GM21515 (cell line): ENCODE measurements around the gene DCT.
"Not testable (repeated sequence)": the region's sequence is repeated elsewhere in the genome, so short reads cannot be mapped to it uniquely, and the experiment has no call there.

ENCODE experiments used
- ATAC-seq: cut with Tn5 transposase; IDR thresholded peaks from one replicate; pipeline ENCODE4 v1.9.1; 2021; ENCODE audit not compliant: unreplicated experiment

DCT gene

GRCh38 chr13:94479616-94480015 lies at the start of gene DCT:
DCT (minus strand) TSS chr13:94479682; CDS start chr13:94479255, 427 bp downstream.
- ATAC-seq = no peak

DNA sequence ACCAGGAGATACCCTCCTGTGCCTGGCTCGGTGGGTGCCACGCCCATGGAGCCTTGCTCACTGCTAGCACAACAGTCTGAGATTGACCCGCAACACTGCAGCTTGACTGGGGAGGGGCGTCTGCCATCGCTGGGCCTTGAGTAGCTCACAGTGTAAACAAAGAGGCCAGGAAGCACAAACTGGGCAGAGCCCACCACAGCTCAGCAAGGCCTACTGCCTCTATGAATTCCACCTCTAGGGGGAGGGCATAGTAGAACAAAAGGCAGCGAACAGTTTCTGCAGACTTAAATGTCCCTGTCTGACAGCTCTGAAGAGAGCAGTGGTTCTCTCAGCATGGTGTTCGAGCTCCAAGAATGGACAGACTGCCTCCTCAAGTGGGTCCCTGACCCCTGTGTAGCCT lies 47.5 kb upstream of the DCT start:
- ATAC-seq = not testable (repeated sequence)

DNA sequence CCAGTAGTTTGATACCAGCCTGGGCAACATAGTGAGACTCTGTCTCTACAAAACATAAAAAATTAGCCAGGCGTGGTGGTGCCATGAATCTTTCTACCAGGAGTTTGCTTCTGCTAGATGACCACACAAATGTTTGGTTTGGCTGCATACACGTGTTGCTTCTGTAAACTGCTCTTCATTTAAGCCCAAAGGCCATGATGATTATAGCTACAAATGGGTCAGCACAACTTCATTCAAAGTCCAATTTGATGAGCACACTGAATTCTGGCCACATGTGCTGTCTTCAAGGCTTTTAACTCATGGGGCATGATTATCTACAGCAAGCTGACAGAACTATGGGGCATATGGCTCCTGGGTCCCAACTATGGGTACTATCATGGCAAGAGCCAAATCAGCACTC lies 46.3 kb upstream of the DCT start:
- ATAC-seq = no peak

DNA sequence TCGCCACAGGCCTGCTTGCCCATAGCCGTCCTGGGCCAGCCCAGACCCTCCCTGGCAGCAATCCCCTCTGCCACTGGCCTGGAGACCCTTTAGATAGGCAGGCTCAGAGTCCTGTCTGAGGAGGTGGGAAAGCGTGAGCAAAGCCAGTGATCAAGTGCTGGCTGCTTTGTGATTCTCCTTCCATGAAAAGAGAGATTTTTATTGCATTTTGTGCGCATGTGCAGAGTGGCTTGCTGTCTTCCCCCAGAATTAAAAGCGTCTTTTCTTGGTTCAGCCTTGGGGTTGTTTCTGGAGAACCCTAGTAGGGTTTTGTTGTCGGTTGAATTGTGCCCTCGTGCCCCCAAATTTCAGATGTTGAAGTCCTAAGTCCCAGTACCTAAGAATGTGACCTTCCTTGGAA lies 44.9 kb upstream of the DCT start:
- no peak for ATAC-seq

DNA sequence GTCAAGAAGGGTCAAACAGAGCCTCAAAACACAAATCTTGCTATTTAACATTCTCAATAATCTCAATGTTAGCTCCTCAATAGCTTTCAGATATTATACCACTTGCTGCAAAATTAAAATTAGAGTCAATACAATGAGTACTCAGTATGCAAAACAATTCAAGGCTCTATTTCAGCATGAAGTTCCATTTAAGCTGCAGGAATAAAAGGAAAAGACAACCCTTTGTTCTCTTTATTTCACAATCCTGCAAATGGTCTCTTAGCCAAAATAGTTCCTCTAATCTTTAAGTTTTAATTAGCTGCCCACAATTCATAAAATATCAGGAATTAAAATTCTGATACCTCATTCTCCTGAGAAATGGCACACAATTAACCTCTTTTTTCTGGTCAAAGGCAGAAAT lies 40.5 kb upstream of the DCT start:
- no peak for ATAC-seq

DNA sequence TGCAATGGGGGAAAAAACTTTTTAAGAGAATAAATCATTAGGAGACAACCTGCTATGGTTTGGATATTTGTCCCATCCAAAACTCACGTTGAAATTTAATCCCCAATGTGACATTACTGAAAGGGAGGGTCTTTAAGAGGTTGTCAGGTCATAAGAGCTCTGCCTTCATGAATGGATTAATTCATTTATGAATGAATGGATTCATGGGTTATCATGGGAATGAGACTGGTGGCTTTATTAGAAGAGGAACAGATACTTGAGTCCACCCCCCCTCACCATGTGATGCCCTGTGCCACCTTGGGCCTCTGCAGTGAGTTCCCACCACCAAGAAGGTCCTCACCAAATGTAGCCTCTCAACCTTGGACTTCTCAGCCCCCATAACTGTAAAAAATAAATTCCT lies 37.0 kb upstream of the DCT start:
- no peak for ATAC-seq

DNA sequence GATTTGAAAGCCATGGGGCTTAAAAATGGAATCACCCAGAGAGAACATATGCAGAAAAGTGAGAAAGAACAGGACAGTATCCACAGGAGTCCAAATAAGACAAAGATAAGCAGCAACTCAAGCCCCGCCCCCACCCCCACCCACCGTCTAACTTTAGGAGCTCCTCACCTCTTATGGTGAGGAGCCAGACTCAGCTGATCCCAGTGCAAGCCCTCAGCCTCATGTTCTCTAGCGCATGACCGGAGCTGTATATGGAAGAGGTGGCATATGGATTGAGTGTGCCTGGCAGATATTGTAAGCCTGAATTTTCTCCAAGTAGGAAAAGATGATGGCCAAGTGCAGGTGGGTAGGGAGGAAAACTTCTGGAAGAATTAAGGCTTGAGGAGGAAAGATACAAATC lies 36.4 kb upstream of the DCT start:
- no peak for ATAC-seq

DNA sequence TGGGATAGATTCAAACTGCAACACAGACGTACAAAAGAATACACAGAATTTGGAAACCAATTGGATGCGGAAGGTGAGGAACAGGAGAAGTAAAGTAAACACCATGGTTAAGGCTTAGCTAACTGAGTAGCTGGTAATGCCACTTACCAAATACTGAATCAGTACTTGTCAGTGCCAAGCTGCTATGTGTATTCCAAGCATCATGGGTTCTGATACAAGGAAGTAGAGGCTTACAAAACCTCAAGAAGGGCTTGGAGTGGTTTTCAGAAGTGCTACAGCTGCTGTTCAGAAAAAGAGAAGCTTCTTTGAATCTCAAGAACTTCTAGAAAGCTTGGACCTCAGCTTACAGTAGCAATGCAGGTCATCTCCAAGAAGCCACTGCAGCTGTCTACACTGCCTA lies 35.9 kb upstream of the DCT start:
- no peak for ATAC-seq

- ATAC-seq = no peak
Observed at GRCh38 chr13:94513026-94513425, 33.5 kb upstream of the DCT start.

GRCh38 chr13:94505730-94506129 lies 26.2 kb upstream of the DCT start:
- no peak for ATAC-seq

- no peak for ATAC-seq
Observed at GRCh38 chr13:94503851-94504250, 24.4 kb upstream of the DCT start.

- not testable (repeated sequence) for ATAC-seq
Observed at GRCh38 chr13:94498831-94499230, 19.3 kb upstream of the DCT start.

GRCh38 chr13:94495806-94496205 lies 16.3 kb upstream of the DCT start:
- no peak for ATAC-seq

- ATAC-seq = no peak
Observed at GRCh38 chr13:94494026-94494425, 14.5 kb upstream of the DCT start.

DNA sequence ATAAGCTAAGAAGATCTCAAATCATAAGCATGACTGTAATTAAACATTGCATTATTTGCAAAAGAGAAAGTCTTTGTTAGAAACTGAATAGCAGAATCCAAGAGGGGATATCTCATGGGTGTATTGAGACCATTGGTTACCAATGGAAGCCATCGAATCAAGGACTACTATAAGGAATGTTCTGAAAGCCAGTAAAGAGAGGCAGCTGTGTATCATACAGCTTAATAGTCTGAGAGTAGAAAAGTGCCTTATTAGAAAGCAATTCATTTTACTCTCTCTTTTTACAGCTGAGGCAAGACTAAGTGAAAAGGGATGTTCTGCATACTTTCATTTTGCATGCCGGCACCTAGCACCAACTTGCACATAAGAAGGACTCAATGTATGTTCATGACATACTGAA lies 7.6 kb upstream of the DCT start:
- no peak for ATAC-seq

DNA sequence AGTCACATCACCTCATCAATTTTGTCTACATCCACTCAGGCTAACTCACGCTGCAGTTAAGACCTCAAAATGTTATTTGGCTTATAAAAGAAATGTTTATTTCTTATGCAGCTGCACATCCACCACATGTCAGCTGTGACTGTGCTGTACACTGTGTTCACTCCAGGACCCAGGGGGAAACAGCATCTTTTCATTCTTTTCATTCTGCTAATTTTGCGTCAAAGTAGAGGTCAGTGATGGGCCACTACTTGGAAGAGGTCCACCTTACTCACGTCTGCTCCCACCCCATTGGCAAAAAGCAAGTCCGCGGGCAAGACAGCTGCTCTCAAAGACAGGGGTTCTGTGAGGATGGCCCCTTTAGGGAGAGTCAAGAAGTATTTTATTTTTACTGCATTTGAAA lies 4.5 kb upstream of the DCT start:
- ATAC-seq = no peak

DNA sequence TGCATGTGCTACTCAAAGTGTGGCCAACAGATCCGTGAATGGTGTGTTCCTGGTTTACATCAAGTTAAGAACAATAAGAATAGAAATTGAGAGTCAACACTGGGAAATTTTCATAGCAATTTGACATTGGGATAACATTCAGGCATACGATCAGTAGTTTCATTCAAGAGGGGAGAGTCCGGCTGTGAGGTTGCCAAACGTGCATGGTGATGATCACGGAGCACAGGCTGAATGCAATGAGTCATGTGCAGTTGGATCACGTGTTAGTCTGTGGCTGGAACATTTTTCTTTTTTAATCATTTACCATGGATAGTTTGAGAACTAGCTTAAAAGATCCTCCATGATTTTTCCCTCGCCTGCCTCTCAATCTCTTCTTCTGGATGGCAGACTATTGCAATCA lies 2.5 kb upstream of the DCT start:
- ATAC-seq = no peak

DNA sequence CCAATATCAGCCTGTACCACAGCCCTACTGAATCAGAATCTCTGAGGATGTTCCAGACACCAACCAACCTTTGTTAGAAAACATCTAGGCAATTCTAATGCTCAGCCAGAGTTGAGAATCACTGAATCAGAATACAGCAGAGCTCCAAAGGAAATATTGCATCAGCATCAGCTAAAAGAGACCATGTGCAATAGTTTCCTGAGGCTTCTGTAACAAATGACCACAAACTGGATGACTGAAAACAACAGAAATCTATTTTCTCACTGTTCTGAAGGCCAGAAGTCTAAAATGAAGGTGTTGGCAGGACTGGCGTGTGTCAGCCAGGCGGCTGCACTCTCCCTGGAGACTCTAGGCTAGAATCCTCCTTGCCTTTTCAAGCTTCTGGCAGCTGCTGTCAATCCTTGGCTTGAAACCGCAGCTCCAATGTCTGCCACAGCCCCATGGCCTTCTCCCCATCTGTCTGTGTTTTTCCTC lies 1.2 kb upstream of the DCT start:
- no peak for ATAC-seq

DNA sequence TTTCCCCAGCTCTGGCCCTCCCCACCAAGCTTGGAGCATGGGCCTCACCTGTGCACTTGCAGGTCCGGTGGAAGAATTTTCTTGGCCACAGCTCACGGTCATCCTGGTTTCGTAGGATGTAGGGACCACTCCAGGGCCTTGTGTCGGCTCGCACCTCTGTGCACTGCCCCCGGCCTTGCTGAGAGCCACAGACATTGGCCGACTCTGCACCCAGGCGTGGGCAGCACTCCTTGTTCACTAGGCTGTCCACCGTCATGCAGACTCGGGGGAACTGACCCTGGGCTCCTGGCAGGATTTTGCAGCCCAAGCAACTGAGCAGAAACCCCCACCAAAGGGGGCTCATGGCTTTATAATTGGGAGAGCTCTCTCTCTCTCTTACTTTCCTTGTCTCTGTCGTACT lies 569 bp downstream of the DCT start:
- ATAC-seq = no peak

DNA sequence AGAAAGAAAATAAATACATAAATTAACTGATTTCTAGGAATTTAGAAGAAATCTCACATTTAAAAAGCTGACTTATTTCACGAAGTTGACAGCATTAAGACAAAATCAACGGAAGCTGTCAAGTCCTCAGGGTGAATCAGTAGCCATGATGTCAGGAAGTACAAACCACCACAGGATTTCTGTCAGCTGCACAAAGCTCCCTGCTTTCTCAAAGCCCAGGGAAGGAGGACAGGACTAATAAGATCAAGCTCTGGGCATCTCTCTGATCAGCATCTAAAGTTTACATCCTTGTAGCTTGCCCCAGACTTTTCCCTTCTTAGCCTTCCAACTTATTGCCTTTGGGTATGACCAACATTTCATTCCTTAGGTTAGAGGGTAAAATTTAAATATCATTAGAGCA lies 9.4 kb downstream of the DCT start:
- no peak for ATAC-seq

GRCh38 chr13:94464771-94465170 lies 14.7 kb downstream of the DCT start:
- no peak for ATAC-seq

DNA sequence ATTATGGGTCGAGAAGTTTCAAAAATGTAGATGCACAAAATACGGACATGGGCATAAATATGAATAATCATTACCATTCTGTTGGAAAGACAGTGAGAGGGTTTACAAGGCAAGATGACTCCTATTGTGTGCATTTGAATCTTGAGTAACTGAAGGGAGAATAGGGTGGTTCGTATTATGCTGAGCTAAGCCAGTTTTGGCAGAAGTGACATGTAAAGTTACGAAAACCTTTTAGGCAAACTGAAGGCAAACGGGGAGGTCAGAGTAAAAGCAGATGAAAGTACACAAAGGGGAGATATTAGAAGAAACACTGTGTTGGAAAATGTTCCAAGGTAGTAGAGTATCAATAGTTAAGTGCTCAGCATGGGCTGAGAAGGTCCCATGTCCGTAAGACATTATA lies 16.8 kb downstream of the DCT start:
- no peak for ATAC-seq

DNA sequence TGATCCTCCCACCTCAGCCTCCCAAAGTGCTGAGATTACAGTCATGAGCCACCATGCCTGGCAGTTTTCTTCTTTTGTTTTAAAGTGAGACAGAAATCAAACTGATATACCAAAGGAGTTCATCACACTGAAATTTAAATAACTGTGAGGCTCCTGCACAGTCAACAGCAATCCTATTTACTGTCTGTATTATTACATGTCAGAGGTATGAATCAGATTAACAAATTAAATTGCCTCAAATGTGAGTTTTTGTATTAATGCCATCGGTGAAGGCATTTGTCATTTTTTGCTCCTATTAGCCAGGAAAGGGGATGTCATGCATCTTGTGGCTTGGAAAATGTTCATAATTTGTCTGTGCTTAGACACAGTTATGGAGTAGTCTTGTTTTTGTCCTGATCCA lies 20.4 kb downstream of the DCT start:
- no peak for ATAC-seq

GRCh38 chr13:94455414-94455813 lies 24.1 kb downstream of the DCT start:
- ATAC-seq = no peak
